T47D (cell line): ENCODE results near the gene MAD1L1.

Experiments used
- DNase-seq, 2 experiments: peaks; one replicate each; pipeline versions ENCODE4 v3.0.0 to v3.0.0-alpha.2; 2011 to 2012; ENCODE audit warnings: low read depth in 1 of 2, low spot score in 1 of 2
- JUND ChIP-seq: IDR thresholded peaks from 2 replicates; pipeline ENCODE4 v1.6.1; 2012; ENCODE audit warnings: low read depth
- in situ Hi-C: cut with HindIII; loops from 2 replicates; pipeline ENCODE4 v1.10.0; 2016; ENCODE audit warnings: low sequenced_read_pairs, low pct_unique_long_range_greater_than_20kb

Gene MAD1L1

DNA sequence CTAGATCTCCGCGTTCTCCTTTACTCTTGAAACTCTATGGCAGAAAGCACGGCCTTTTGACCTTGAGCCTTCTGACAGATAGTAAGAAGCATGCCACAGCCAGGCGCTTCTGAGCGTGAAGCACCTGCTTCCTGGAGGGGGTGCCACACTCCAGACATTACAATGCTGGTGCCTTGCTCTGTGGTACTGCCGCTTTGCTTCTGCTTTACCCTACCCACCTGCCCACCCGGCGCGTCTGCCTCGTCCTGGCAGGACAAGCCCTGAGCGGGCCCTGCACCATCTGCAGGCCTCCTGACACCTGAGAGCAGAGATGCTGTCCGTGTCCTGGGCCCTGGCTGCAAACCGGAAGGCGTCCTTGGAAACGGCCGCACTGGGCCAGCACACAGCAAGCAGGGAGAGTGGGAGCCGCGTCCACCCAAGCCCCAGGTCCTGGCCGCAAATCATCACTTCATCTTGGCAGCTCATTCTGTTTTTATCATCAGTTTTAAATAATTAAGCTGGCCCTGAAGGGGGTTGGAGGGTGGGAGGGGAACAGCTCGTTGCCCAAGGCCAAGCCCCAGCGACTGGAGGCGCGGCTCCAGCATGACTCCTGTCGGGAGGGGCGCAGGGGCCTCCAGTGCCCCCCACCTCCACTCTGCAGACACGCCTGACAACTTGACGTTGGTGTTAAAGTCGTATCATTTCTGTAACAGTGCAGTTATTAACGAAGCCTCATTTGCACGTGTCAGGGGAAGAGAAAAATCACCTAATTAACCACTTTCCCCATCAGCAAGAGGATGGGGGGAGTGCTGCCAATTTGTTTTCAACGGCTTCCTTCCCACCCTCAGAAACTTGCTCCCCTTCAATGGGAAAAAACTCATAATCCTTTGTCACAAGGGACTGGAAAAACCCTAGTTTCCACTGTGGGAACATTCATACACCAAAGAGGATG is 132.2 kb downstream of the MAD1L1 start:
- no peak for DNase-seq
- TF ChIP-seq JUND, result no peak
- in situ Hi-C loops, result no loop called here

DNA sequence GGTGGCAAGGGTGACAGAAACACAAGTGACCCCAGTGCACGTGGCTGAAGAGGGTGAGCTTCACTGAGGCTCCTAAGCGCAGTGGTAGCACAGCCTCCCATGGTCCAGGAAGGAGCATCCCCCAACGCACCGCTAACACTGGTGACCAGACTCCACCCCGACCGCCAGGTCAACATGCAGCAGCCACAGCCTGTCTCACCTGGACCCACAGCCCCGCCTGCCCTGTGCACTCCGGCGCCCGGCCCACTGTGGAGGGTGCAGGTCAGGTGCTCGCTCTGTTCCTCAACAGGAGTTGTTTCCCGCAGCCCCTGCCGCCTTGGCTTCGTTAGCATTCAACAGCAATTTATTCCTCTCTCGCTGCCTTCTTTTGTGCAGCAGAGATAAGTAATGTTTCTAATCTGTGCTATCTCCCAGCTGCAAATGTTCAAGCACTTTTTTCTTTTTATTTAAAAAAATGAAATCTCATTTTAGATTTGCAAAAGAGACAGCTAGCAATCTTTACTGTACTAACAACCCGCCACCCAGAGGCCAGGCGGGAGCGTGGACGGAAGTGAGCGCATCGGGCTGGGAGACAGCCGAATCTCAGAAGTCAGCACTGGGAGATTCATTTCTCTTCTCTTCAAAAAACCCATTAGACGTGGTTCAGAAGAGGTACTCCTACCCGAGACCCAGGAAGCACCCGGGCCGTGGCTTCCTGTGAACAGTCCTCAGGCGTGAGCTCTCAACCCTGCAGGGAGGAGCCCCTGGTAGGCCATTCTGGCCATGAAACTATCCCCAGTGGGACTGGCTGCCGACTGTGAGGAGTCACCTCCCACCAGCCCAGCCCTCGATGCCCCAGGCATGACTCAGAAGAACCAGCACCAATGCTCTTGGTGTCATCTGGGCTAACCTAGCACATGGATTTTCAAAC is 133.4 kb downstream of the MAD1L1 start:
- in situ Hi-C loops, result no loop called here
- no peak for TF ChIP-seq JUND
- no peak for DNase-seq

GRCh38 chr7:2098496-2098895 is 134.2 kb downstream of the MAD1L1 start:
- no peak for TF ChIP-seq JUND
- DNase-seq, result no peak
- in situ Hi-C loops, result no loop called here

GRCh38 chr7:2098056-2098455 is 134.7 kb downstream of the MAD1L1 start:
- in situ Hi-C loops, result no loop called here

DNA sequence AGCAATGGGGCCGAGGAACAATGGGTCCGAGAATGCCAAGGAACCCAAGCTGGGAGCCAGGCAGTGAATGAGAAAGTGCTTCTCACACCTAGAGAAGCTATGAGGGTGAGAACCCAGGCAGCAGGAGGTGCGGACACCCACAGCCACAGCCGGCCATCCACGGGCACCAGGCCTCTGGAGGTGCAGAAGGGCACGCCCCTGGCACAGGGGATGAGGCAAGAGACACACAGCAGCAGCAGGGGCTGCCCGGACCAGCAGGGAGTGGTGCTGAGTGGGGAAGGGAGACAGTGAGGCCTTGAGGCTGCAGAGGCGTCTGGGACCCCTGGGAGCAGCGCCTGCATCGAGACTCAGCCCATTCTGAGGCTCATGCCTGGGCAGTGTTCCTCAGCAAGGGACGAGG is 135.3 kb downstream of the MAD1L1 start:
- in situ Hi-C loops, result no loop called here
- TF ChIP-seq JUND, result no peak
- no peak for DNase-seq

More at GRCh38 chr7:2098056-2098455, 134.7 kb downstream of the MAD1L1 start:
- TF ChIP-seq JUND, result no peak
- DNase-seq, result no peak

DNA sequence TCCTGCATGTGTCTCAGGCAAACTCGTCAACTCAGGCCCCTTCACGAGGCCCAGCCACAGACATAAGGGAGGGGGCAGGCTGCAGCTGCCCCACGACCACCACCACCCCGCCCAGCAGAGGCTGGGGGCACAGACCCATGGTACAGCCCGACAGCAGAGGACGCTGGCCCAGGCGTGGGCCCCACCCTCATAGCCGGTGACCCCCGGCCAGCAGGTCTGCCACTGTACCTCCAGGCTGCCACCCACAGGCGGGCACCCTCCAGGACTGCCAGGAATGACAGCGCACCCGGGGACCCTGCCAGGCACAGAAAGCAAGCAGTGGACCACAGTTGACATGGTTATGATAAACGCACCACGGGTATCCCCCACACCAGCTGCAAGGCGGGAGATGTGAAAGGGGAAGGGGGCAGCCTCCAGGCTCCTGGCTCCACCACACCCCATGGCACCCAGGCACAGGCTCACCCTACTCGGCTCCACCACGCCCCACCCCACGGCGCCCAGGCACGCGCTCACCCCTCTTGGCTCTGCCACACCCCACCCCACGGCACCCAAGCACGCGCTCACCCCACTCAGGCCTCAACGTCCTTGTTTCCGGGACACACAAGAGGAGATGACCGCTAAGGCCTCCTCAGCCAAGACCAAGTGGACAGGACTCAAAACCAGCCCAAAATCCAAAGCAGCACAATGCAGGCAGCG is 135.9 kb downstream of the MAD1L1 start:
- in situ Hi-C loops, result no loop called here
- DNase-seq, result no peak
- no peak for TF ChIP-seq JUND

DNA sequence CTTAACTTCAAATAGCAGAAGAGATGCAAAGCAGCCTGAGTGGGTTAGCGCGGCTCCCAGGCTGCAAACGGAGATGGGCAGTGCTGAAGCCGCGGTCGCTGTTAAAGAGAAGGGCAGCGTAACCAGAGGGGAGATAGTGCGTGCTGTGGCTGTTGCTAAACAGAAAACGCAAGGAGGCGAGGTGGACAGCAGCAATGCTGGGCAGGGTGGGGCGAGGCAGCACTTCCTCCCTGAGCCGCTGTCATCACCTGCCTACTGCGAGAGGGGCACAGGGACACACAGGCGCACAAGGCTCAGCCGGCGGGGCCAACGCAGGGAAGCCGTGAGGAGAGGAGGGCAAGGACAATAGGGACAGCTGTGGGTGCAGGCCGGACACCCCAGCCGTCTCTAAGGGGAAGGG is 137.3 kb downstream of the MAD1L1 start:
- no peak for TF ChIP-seq JUND
- in situ Hi-C loops, result no loop called here

DNA sequence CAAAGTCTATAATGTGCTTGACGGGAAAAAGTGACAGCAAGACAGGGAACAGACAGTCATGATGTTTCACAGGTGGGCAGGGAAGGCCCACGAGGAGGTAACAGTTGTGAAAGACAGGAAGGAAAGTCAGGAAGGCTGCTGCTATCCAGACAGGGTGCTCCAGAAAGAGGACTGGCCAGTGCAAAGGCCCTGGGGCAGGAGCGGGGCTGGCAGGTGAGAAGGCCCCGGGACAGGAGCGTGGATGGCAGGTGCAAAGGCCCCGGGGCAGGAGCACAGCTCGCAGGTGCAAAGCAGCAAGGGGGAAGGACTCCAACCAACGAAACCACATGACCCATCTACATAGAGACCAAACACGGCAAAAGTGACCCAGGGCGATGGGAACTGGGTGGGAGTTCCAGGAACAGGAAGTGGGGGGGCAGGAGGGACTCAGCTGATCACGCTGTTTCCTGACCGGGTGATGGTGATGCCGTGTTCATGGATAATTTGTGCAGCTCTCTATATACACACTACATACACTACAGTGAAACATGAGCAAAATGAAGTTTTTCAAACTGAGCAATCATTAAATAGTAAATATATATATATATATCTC is 138.2 kb downstream of the MAD1L1 start:
- no peak for DNase-seq
- in situ Hi-C loops, result no loop called here
- no peak for TF ChIP-seq JUND

More for the DNA sequence above, 137.3 kb downstream of the MAD1L1 start:
- no peak for DNase-seq

DNA sequence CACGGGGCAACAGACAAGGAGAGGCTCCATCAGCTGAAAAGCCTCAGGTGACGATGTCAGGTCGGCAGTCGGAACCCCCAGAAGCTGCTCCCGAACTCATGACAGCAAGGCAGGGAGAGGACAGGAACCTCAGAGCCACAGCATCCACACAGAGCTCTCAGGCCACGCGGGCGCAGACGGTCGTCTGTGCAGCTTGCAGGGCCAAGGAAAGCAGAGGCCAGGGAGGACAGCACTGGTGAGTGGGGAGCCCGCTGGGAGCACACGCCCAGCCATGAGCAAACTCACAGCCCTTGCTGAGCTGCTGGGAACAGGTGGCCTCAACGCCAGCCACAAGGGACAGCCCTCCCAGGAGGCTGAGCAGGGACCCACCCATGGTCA is 138.9 kb downstream of the MAD1L1 start:
- in situ Hi-C loops, result no loop called here
- no peak for DNase-seq
- no peak for TF ChIP-seq JUND

- in situ Hi-C loops, result no loop called here
- TF ChIP-seq JUND, result no peak
- no peak for DNase-seq
Measured at GRCh38 chr7:2093215-2093842, 139.4 kb downstream of the MAD1L1 start.

GRCh38 chr7:2092279-2092678 is 140.5 kb downstream of the MAD1L1 start:
- in situ Hi-C loops, result no loop called here
- no peak for DNase-seq
- no peak for TF ChIP-seq JUND
